GM23248 (cell line): ENCODE data around the gene SUN2. TPM values are rescaled to one million over a fixed set of nuclear protein-coding genes. Genes with fewer than 3 reads are reported as not detected.

Experiments used
- DNase-seq: peaks from one replicate; pipeline ENCODE4 v3.0.0-alpha.2; 2015
- H2AFZ ChIP-seq: fragments of 200-600 bp; sonication (generic); 2 replicates; pipeline ENCODE4 v1.6.1; 2016; ENCODE audit warnings: antibody characterized with exemption
- H3F3A ChIP-seq: fragments of 200-600 bp; sonication (generic); 2 replicates; pipeline ENCODE4 v1.6.1; 2016; ENCODE audit warnings: mild to moderate bottlenecking, antibody characterized with exemption, mixed run types; ENCODE audit not compliant: insufficient read depth
- H3K27ac ChIP-seq: fragments of 200-600 bp; sonication (generic); 2 replicates; pipeline ENCODE4 v1.5.1; 2016; ENCODE audit warnings: mild to moderate bottlenecking
- H3K27me3 ChIP-seq: fragments of 200-600 bp; sonication (generic); replicated peaks from 2 replicates; pipeline ENCODE4 v1.6.1; 2016; ENCODE audit warnings: mild to moderate bottlenecking; ENCODE audit not compliant: insufficient read depth
- H3K36me3 ChIP-seq: fragments of 200-600 bp; sonication (generic); 2 replicates; pipeline ENCODE4 v1.6.1; 2016; ENCODE audit warnings: low read depth, mild to moderate bottlenecking
- H3K4me1 ChIP-seq: fragments of 200-600 bp; sonication (generic); 2 replicates; pipeline ENCODE4 v1.6.1; 2016; ENCODE audit warnings: mild to moderate bottlenecking; ENCODE audit not compliant: insufficient read depth
- H3K4me2 ChIP-seq: fragments of 200-600 bp; sonication (generic); one replicate; pipeline ENCODE4 v1.6.1; 2016; ENCODE audit warnings: mild to moderate bottlenecking; ENCODE audit not compliant: unreplicated experiment
- H3K4me3 ChIP-seq: fragments of 200-600 bp; sonication (generic); 2 replicates; pipeline ENCODE4 v1.5.1; 2016; ENCODE audit warnings: mild to moderate bottlenecking
- H3K79me2 ChIP-seq: fragments of 200-600 bp; sonication (generic); 2 replicates; pipeline ENCODE4 v1.6.1; 2016; ENCODE audit warnings: mild to moderate bottlenecking; ENCODE audit not compliant: insufficient read depth
- H3K9ac ChIP-seq: fragments of 200-600 bp; sonication (generic); 2 replicates; pipeline ENCODE4 v1.6.1; 2016; ENCODE audit warnings: mild to moderate bottlenecking
- H3K9me2 ChIP-seq: fragments of 200-600 bp; sonication (generic); 2 replicates; pipeline ENCODE4 v1.6.1; 2016; ENCODE audit warnings: mixed run types, mild to moderate bottlenecking, moderate library complexity; ENCODE audit not compliant: insufficient read depth
- H3K9me3 ChIP-seq: fragments of 200-600 bp; sonication (generic); one replicate; pipeline ENCODE4 v1.6.1; 2017; ENCODE audit warnings: low read depth
- H4K20me1 ChIP-seq: fragments of 200-600 bp; sonication (generic); 2 replicates; pipeline ENCODE4 v1.6.0; 2016; ENCODE audit not compliant: insufficient read depth
- EZH2 ChIP-seq: fragments of 200-600 bp; sonication (generic); IDR thresholded peaks from 2 replicates; pipeline ENCODE4 v1.6.1; 2018; ENCODE audit warnings: antibody characterized with exemption, mild to moderate bottlenecking; ENCODE audit not compliant: insufficient read depth, poor library complexity, severe bottlenecking
- EZH2phosphoT487 ChIP-seq: fragments of 200-600 bp; sonication (generic); IDR thresholded peaks from 2 replicates; pipeline ENCODE4 v1.6.1; 2018; ENCODE audit warnings: antibody characterized with exemption, moderate library complexity, mild to moderate bottlenecking, low read depth; ENCODE audit not compliant: insufficient read depth
- WGBS, 2 experiments: methylation state at CpG; one replicate each; pipeline ENCODE4 v1.1.6; 2015 to 2017; ENCODE audit warnings: low lambda C conversion rate in 2 of 2, low coverage in 1 of 2; ENCODE audit errors: missing lambda C conversion rate in 2 of 2; 5-methylcytosine and 5-hydroxymethylcytosine counted together
- in situ Hi-C: fragments of 300-500 bp; cut with MboI; formaldehyde crosslinking; loops from 2 replicates; pipeline ENCODE4 v1.15.0; 2020
- polyA plus RNA-seq: library from polyadenylated mRNA; unstranded; fragments of >200 nt; fragmentation: Nextera tagmentation; extraction: Ambion mirVana; gene quantifications from 2 replicates; pipeline ENCODE4 v1.2.1, GENCODE V29; 2016
- total RNA-seq: library from RNA; depleted of rRNA; stranded (reverse); fragments of >200 nt; shearing (Covaris generic); gene quantifications from 2 replicates; pipeline ENCODE4 v1.2.3, GENCODE V29; 2014

Gene SUN2
- total and polyA plus RNA-seq, 2 experiments from 2014 or later, result 47.9 to 146 TPM

DNA sequence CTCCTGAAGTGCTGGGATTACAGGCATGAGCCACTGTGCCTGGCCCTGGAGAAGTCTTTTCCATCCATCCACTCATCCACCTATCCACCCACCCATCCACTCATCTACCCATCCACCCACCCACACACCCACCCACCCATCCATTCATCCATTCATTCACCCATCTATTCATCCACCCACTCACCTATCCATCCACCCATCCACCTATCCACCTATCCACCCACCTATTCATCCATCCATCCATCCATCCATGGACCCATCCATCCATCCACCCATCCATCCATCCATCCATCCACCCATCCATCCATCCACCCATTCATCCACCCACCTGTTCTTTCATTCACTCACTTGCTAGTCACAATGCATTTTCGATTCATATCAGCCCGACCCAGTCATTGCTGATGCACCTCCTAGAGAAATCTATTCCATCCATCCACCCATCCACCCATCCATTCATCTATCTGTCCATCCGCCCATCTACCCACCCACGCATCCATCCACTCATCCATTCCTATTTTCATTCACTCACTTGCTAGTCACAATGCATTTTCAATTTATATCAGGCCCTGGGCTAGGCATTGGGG, 17.7 kb upstream of the SUN2 start:
- H4K20me1 ChIP-seq, result no peaks in the 10 kb centered on the region
- no peak overlapping the region for H3K4me3 ChIP-seq
- H3K9ac ChIP-seq, result no peak overlapping the region
- H3K4me2 ChIP-seq, result no peak overlapping the region
- DNase-seq, result no peak
- H3K36me3 ChIP-seq, result no peaks in the 10 kb centered on the region
- in situ Hi-C loops, result no loop called here
- no peaks in the 10 kb centered on the region for H3F3A ChIP-seq
- H3K79me2 ChIP-seq, result no peaks in the 10 kb centered on the region
- no peak for TF ChIP-seq EZH2phosphoT487
- TF ChIP-seq EZH2, result no peak
- 91 to 92% methylated on average over 4 of the region's 4 CpGs for WGBS, 2 experiments
- no peaks in the 10 kb centered on the region for H3K4me1 ChIP-seq
- no peaks in the 10 kb centered on the region for H3K27me3 ChIP-seq
- no peak overlapping the region for H3K27ac ChIP-seq
- no peaks in the 10 kb centered on the region for H3K9me2 ChIP-seq
- no peaks in the 10 kb centered on the region for H3K9me3 ChIP-seq
- no peak overlapping the region for H2AFZ ChIP-seq

DNA sequence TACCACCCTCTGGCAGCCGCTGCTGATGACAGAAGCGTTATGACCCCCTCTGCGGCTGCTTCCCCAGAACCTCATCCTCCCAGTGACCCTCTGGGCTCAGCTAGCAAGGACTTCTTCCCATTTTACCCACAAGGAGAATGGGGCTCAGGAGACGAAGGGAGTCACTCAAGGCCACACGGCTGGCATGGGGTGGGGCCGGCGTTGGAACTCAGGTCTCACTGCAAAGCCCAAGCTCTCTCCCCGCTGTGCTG, 16.8 kb upstream of the SUN2 start:
- Histone ChIP-seq H4K20me1 (no peaks in the 10 kb centered on the region), H3K27me3 (no peaks in the 10 kb centered on the region), H3K9ac (no peak overlapping the region), H3K79me2 (no peaks in the 10 kb centered on the region), H3K27ac (no peak overlapping the region), H2AFZ (no peak overlapping the region), H3K9me2 (no peaks in the 10 kb centered on the region), H3K9me3 (no peaks in the 10 kb centered on the region), H3K4me1 (no peaks in the 10 kb centered on the region), H3F3A (no peaks in the 10 kb centered on the region), H3K36me3 (no peaks in the 10 kb centered on the region), H3K4me3 (no peak overlapping the region), H3K4me2 (no peak overlapping the region)
- WGBS, 2 experiments, result 81 to 82% methylated on average over 8 of the region's 8 CpGs
- no peak for DNase-seq
- TF ChIP-seq EZH2phosphoT487, result no peak
- no peak for TF ChIP-seq EZH2
- in situ Hi-C loops, result no loop called here

GRCh38 chr22:38770257-38770949, 14.6 kb upstream of the SUN2 start:
- H3K79me2 ChIP-seq, result no peaks in the 10 kb centered on the region
- no peak overlapping the region for H2AFZ ChIP-seq
- TF ChIP-seq EZH2, result no peak
- no peak for TF ChIP-seq EZH2phosphoT487
- WGBS, 2 experiments, result 85 to 86% methylated on average over 15 to 16 of the region's 16 CpGs
- H3K4me2 ChIP-seq, result no peak overlapping the region
- H3F3A ChIP-seq, result 0 out of 2 replicates have a peak, but pooled peaks cover 6% of the 10 kb centered on the region
- H3K9ac ChIP-seq, result no peak overlapping the region
- no peaks in the 10 kb centered on the region for H3K4me1 ChIP-seq
- H3K4me3 ChIP-seq, result no peak overlapping the region
- DNase-seq, result no peak
- H3K27ac ChIP-seq, result no peak overlapping the region
- in situ Hi-C loops, result no loop called here
- H3K9me2 ChIP-seq, result no peaks in the 10 kb centered on the region
- no peaks in the 10 kb centered on the region for H4K20me1 ChIP-seq
- H3K9me3 ChIP-seq, result no peaks in the 10 kb centered on the region
- no peaks in the 10 kb centered on the region for H3K36me3 ChIP-seq
- no peaks in the 10 kb centered on the region for H3K27me3 ChIP-seq

DNA sequence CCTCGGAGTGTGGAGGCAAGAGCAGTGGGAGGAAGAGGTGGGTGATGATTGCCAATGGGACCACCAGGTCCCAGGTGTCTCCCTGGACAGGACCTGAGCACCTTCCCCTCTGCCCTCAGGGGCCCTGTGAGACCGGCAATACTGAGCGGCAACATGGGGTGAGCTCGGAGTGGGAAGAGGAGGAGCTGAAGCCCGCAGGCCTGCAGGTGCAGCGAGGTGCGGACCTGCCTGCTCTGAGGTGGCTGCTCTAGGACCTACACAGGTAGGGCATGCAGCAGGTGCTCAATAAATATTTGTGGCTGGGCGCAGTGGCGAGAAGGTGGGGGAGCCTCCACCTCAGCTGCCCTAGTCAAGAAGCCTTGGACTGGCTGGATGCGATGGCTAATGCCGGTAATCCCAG, 12.2 kb upstream of the SUN2 start:
- Histone ChIP-seq H2AFZ (no peak overlapping the region), H4K20me1 (no peaks in the 10 kb centered on the region), H3K27ac (no peak overlapping the region), H3K4me1 (peaks cover 12% of the 10 kb centered on the region), H3K9me3 (no peaks in the 10 kb centered on the region), H3K9ac (no peak overlapping the region), H3K36me3 (no peaks in the 10 kb centered on the region), H3K9me2 (no peaks in the 10 kb centered on the region), H3K27me3 (no peaks in the 10 kb centered on the region), H3K4me2 (no peak overlapping the region), H3K79me2 (no peaks in the 10 kb centered on the region), H3K4me3 (no peak overlapping the region), H3F3A (0 out of 2 replicates have a peak, but pooled peaks cover 13% of the 10 kb centered on the region)
- WGBS, 2 experiments, result 79 to 87% methylated on average over 11 of the region's 11 CpGs
- in situ Hi-C loops, result no loop called here
- DNase-seq, result no peak
- TF ChIP-seq EZH2, result no peak
- no peak for TF ChIP-seq EZH2phosphoT487

GRCh38 chr22:38767313-38767712, 11.5 kb upstream of the SUN2 start:
- H4K20me1 ChIP-seq, result no peaks in the 10 kb centered on the region
- 69 to 72% methylated on average over 9 of the region's 9 CpGs for WGBS, 2 experiments
- H3K4me3 ChIP-seq, result no peak overlapping the region
- no peak for DNase-seq
- no peaks in the 10 kb centered on the region for H3K36me3 ChIP-seq
- TF ChIP-seq EZH2 (no peak), EZH2phosphoT487 (no peak)
- peaks cover 12% of the 10 kb centered on the region for H3K4me1 ChIP-seq
- H3K27ac ChIP-seq, result no peak overlapping the region
- 0 out of 2 replicates have a peak, but pooled peaks cover 13% of the 10 kb centered on the region for H3F3A ChIP-seq
- H2AFZ ChIP-seq, result no peak overlapping the region
- no peak overlapping the region for H3K9ac ChIP-seq
- no peaks in the 10 kb centered on the region for H3K9me2 ChIP-seq
- H3K9me3 ChIP-seq, result no peaks in the 10 kb centered on the region
- in situ Hi-C loops, result no loop called here
- no peaks in the 10 kb centered on the region for H3K79me2 ChIP-seq
- no peak overlapping the region for H3K4me2 ChIP-seq
- H3K27me3 ChIP-seq, result no peaks in the 10 kb centered on the region
